K562 treated with DMSO at 1 percent for 48 hours (cell line): Measurements from ENCODE around the gene PNLIPRP2. TPM values are rescaled to one million over a fixed set of nuclear protein-coding genes. Genes with fewer than 3 reads are reported as not detected.

Experiments
- total RNA-seq: library from RNA; unstranded; fragments of 300-600 nt; gene quantifications from 2 replicates; pipeline ENCODE4 v1.2.3, GENCODE V29; 2022; ENCODE audit warnings: low replicate concordance; ENCODE audit errors: extremely low read depth

PNLIPRP2 gene
- total RNA-seq: not detected in 2 replicates

DNA sequence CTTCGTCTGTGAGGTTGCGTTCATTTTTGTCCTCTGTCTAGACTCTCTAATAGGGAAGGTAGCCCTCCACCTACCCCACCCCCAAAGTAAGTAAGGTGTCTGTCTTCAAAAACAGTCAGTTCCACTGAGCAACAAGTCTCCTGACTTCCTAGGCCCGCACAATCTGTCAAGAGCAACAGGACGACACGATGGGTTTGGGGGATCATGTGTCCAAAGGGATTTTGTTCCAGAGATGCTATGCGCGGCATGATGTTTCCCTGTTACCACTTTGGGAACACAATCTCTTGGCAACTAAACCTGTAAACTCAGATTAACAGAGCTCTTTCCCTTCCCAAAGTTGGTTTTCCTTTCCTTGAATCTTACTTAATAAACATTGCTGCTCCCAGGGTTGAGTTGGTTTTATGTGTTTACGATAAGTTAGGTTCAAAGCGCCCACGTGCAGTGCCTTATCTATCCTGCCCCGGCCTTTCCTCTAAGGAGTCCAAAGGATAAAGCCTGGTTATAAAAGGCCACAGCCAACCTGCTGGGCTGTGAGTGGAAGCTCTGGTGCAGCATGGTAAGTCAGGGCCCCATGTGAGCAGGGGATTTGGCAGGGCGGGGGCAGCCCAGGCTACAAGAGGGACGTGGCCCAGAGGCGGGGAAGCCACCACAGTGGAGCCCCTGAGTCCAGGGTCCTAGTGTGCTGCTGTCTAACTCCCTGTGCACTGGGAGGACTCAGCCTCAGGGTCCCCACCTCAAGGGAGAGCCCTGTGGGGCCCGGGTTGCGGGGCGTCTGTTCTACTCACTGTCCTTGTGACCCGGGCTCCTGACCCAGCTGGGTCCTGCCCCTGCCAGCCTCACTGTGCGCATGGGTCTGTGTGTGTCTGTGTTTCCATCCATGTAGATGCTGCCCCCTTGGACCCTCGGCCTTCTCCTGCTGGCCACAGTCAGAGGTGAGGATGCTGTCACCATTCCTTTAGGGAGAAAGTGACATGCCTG lies at the start of gene PNLIPRP2:
Gene PNLIPRP2, plus strand, starts transcription at position 531 of the 978 bp plus-strand sequence.

GRCh38 chr10:116590590-116591444 lies 29.9 kb upstream of the PNLIPRP2 start, which contains the start of gene PNLIPRP1:
Gene PNLIPRP1 (plus strand): TSS chr10:116590959. CDS start chr10:116591130, 171 bp downstream.

Other genes starting within 250 kb of the PNLIPRP2 start
- not detected in 2 replicates for gene PNLIPRP3, start 193.1 kb upstream of the PNLIPRP2 start, total RNA-seq
- not detected in 2 replicates for gene PNLIP, start 75.0 kb upstream of the PNLIPRP2 start, total RNA-seq
- gene PNLIPRP1, start 30.0 kb upstream of the PNLIPRP2 start, total RNA-seq: not detected in 2 replicates
- gene HSPA12A, start 121.6 kb downstream of the PNLIPRP2 start, total RNA-seq: not detected in 2 replicates
- not detected in 2 replicates for gene ENO4, start 228.5 kb downstream of the PNLIPRP2 start, total RNA-seq